Measurements from ENCODE around the gene ATP6V1A. TPM values are rescaled to one million over a fixed set of nuclear protein-coding genes. Genes with fewer than 3 reads are reported as not detected.

Gene ATP6V1A
- total RNA-seq, 4 donors from 2014 or later: 47.0 to 53.4 (median 50.1) TPM

DNA sequence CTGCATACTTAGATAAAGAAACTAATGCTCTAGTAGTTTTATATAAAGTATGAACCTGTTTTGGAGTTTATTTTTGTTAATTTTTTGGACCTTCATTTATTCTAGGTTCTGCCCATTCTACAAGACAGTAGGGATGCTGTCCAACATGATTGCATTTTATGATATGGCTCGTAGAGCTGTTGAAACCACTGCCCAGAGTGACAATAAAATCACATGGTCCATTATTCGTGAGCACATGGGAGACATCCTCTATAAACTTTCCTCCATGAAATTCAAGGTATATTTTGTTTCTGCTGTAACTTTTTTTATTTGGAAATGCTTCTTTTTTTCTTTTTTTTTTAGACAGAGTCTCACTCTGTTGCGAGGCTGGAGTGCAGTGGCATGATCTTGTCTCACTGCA, 58.4 kb downstream of the ATP6V1A start:
- DNase-seq (ENCODE audit: low spot score) (no peak), ATAC-seq (ENCODE audit: low FRiP score) (no peak)
- TF ChIP-seq CTCF (IDR thresholded peaks at IDR 0.05): no peak

DNA sequence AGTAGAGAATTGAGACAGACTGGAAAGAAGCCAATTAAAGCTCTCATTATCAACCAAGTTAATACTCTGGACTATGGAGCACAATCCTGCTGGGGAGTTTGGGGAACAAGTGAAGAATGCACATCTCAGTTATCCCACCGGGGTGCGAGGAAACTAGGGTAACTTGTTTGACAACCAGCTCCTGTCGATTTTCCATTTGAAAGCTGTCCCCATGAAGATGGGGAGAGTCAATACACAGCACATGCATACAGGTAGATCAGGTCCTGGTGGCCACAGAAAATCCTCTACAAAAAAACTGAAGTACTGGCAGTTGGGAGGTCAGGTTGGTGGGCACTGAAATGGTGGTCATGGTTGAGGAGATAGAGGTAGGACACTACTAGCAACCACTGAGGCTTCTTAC, 66.0 kb downstream of the ATP6V1A start:
- no peak for ATAC-seq (ENCODE audit: low FRiP score)
- no peak for TF ChIP-seq CTCF (IDR thresholded peaks at IDR 0.05)
- no peak for DNase-seq (ENCODE audit: low spot score)

- no peak for TF ChIP-seq CTCF (IDR thresholded peaks at IDR 0.05)
- ATAC-seq (ENCODE audit: low FRiP score): no peak
Measured at GRCh38 chr3:113819866-113820265, 73.0 kb downstream of the ATP6V1A start.

DNA sequence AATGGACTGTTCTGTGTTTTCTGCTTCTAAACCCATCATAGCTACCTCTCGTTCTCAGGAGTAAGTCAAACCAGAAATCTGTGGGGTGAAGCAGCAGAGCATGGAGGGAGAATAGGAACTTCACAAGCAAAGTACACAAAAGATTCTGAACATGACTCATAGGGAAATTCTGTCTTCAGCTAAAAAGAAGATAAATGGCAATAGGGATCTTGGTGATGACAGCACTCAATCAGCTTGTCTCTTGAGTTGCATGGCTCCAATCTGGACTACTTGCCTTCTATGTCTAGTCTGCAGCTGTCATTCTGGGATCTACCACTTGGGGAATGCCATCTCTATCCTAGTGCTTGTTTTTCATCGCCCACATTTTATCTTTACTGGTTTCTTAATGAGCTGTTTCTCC, 78.3 kb downstream of the ATP6V1A start:
- no peak for TF ChIP-seq CTCF (IDR thresholded peaks at IDR 0.05)
- ATAC-seq (ENCODE audit: low FRiP score): no peak
- DNase-seq (ENCODE audit: low spot score): no peak

More at GRCh38 chr3:113819866-113820265, 73.0 kb downstream of the ATP6V1A start:
- DNase-seq (ENCODE audit: low spot score): no peak

- DNase-seq (ENCODE audit: low spot score) (no peak), ATAC-seq (ENCODE audit: low FRiP score) (no peak)
- TF ChIP-seq CTCF (IDR thresholded peaks at IDR 0.05): no peak
Measured at GRCh38 chr3:113828600-113828999, 81.8 kb downstream of the ATP6V1A start.

GRCh38 chr3:113829576-113830354, 82.9 kb downstream of the ATP6V1A start:
- ATAC-seq (ENCODE audit: low FRiP score): no peak
- TF ChIP-seq CTCF (IDR thresholded peaks at IDR 0.05): no peak

GRCh38 chr3:113831103-113831355, 84.2 kb downstream of the ATP6V1A start:
- DNase-seq (ENCODE audit: low spot score) (no peak), ATAC-seq (ENCODE audit: low FRiP score) (no peak)

More at GRCh38 chr3:113829576-113830354, 82.9 kb downstream of the ATP6V1A start:
- no peak for DNase-seq (ENCODE audit: low spot score)

More at GRCh38 chr3:113831103-113831355, 84.2 kb downstream of the ATP6V1A start:
- TF ChIP-seq CTCF (IDR thresholded peaks at IDR 0.05): no peak

All from omental fat pad (tissue), 4 donors.